Pancreas (tissue), 10 donors: Measurements from ENCODE around the gene C14orf119. TPM values are rescaled to one million over a fixed set of nuclear protein-coding genes. Genes with fewer than 3 reads are reported as not detected.

ENCODE experiments used
- ATAC-seq, 4 donors: fragments of 200-7000 bp; cut with Tn5 transposase; one replicate each; pipeline versions ENCODE4 v1.8.0 to v1.9.1; 2020; ENCODE audit warnings: mild to moderate bottlenecking in 4 of 4, moderate library complexity in 4 of 4
- DNase-seq, 6 donors: peaks; one replicate each; pipeline ENCODE4 v3.0.0-alpha.2; 2020
- FAIRE-seq: peaks from 2 replicates; lab custom pipeline; 2012; peaks lifted over from hg19 to GRCh38; lab: Jason Lieb, UNC
- H3K27ac ChIP-seq, 4 donors: fragments of 200-600 bp; sonication (generic); 1 replicate in 3 of 4; 2 replicates in 1 of 4; pipeline versions ENCODE4 v1.5.0 to v1.8.0; 2020
- H3K27me3 ChIP-seq, 4 donors: fragments of 200-600 bp; one replicate each; pipeline ENCODE4 v1.8.0; 2021
- H3K36me3 ChIP-seq, 3 donors: fragments of 200-600 bp; sonication (generic) in 1 of 3; one replicate each; pipeline versions ENCODE4 v1.5.0 to v1.8.0; 2020 to 2021
- H3K4me1 ChIP-seq, 3 donors: fragments of 200-600 bp; one replicate each; pipeline ENCODE4 v1.8.0; 2021
- H3K4me3 ChIP-seq, 4 donors: fragments of 200-600 bp; sonication (generic) in 2 of 4; one replicate each; pipeline versions ENCODE4 v1.5.0 to v1.8.0; 2020 to 2021
- H3K9me3 ChIP-seq, 4 donors: fragments of 200-600 bp; one replicate each; pipeline ENCODE4 v1.8.0; 2021
- WGBS, 2 donors: extraction: QIAGEN DNeasy Blood & Tissue Kit; methylation state at CpG; one replicate each; pipeline ENCODE4 v1.1.7; 2013; 5-methylcytosine and 5-hydroxymethylcytosine counted together
- intact Hi-C, 3 donors: fragments of 100-400 bp; cut with DNase I; formaldehyde crosslinking; loops; one replicate each; pipeline versions ENCODE4 v1.11.1 to v1.14.2; 2022
- polyA plus RNA-seq, 2 donors: library from polyadenylated mRNA; stranded (reverse); fragments of 200-250 nt; gene quantifications; one replicate each; pipeline ENCODE4 v1.2.3, GENCODE V29; 2013
- total RNA-seq, 6 donors: library from RNA; stranded (reverse); fragmentation: NEBNext Ultra II Directional in 4 of 6; extraction: Animal tissue kit (Norgen Biotek cat#: 25700) in 4 of 6; gene quantifications; one replicate each; pipeline versions ENCODE4 v1.2.1 to v1.2.4, GENCODE V29; 2021 to 2023
- TF ChIP-seq, protein P1 (sequence below), 4 donors: fragments of 200-600 bp; sonication (generic) in 3 of 4; IDR thresholded peaks; one replicate each; pipeline versions ENCODE4 v1.5.0 to v1.8.0; 2021; ENCODE audit warnings: antibody characterized with exemption in 4 of 4
- donor health status: healthy with polysubstance abuse.
- donor health status: DM: no; HTN: no; CAD: no; lungs with moderate emphysema.
- donor health status: DM: no; HTN: no; CAD: no.
- donor health status: control.
- donor health status: control.
- donor health status: Bipolar disorder and iron deficiency.
- donor health status: DM: yes; HTN: yes; CAD: no.
- donor health status: DM: no; HTN: no; CAD: no.
- donor health status: DM: no; HTN: no; CAD: no.
- donor health status: DM: yes; HTN: yes; CAD: no.

C14orf119 gene
- total and polyA plus RNA-seq, 8 donors: 7.5 to 22.7 (median 13.6) TPM

DNA sequence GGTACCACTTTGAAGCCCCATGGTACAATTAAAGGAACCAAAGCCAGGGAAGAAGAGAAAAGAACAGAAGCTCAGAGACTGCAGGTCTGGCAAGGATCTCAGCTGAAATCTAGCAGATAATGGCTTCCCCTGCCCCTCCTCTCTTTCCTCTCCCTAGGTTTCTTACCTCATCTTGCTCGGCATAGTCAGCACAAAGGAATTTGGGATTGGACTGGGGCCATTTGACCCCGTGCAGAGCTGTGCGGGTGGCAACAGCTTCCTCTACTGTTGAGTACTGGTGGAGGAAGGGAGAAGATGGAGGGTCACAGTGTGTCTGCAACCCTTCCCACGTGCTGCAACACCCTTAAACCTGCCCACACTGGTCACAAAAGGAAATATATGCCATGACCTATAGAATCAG is 33.3 kb upstream of the C14orf119 start:
- TF ChIP-seq, protein P1, sequence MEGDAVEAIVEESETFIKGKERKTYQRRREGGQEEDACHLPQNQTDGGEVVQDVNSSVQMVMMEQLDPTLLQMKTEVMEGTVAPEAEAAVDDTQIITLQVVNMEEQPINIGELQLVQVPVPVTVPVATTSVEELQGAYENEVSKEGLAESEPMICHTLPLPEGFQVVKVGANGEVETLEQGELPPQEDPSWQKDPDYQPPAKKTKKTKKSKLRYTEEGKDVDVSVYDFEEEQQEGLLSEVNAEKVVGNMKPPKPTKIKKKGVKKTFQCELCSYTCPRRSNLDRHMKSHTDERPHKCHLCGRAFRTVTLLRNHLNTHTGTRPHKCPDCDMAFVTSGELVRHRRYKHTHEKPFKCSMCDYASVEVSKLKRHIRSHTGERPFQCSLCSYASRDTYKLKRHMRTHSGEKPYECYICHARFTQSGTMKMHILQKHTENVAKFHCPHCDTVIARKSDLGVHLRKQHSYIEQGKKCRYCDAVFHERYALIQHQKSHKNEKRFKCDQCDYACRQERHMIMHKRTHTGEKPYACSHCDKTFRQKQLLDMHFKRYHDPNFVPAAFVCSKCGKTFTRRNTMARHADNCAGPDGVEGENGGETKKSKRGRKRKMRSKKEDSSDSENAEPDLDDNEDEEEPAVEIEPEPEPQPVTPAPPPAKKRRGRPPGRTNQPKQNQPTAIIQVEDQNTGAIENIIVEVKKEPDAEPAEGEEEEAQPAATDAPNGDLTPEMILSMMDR (IDR thresholded peaks at IDR 0.05): no peak
- Histone ChIP-seq H3K4me1 (peaks cover 0 to 9% (median 3%) of the 10 kb centered on the region in 3 donors), H3K9me3 (no peaks in the 10 kb centered on the region), H3K27me3 (no peaks in the 10 kb centered on the region), H3K4me3 (no peak overlapping the region), H3K36me3 (peaks cover 13 to 57% (median 49%) of the 10 kb centered on the region in 3 donors), H3K27ac (peak overlapping the region; percentile 46 to 67 (median 58))
- intact Hi-C loops: no loop called here
- ATAC-seq: peak; percentile 38 to 47 (median 41)
- DNase-seq: peak in 4 of 6 donors; percentile 62 to 75 (median 68)
- 44 to 49% methylated on average over 4 of the region's 4 CpGs for WGBS, 2 donors
- no peak for FAIRE-seq

DNA sequence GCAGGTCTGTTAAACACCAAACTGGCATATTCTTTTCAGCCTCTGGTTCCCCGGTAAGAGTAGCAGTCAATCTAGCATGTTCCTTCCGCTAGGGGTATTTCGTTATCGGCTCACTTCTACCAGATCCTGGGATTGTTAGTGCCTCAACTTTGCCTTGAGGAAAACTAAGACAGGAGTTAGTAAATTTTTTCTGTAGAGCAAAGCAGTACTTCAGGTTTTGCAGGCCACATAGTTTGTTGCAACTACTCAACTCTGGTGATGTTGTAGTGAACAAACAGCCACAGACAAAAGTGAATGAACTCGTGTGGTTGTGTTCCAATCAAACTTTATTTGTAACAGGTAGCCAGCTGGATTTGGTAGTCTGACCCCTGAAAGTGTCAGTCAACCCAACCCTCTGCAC is 31.7 kb upstream of the C14orf119 start:
- Histone ChIP-seq H3K27me3 (no peaks in the 10 kb centered on the region), H3K27ac (no peak overlapping the region), H3K4me1 (peaks cover 0 to 7% (median 3%) of the 10 kb centered on the region in 3 donors), H3K36me3 (peaks cover 13 to 70% (median 60%) of the 10 kb centered on the region in 3 donors), H3K4me3 (no peak overlapping the region), H3K9me3 (no peaks in the 10 kb centered on the region)
- TF ChIP-seq, protein P1 (IDR thresholded peaks at IDR 0.05): no peak
- intact Hi-C loops: no loop called here
- ATAC-seq: no peak
- WGBS, 2 donors: 85 to 86% methylated on average over 5 of the region's 5 CpGs
- FAIRE-seq: no peak
- DNase-seq: no peak

DNA sequence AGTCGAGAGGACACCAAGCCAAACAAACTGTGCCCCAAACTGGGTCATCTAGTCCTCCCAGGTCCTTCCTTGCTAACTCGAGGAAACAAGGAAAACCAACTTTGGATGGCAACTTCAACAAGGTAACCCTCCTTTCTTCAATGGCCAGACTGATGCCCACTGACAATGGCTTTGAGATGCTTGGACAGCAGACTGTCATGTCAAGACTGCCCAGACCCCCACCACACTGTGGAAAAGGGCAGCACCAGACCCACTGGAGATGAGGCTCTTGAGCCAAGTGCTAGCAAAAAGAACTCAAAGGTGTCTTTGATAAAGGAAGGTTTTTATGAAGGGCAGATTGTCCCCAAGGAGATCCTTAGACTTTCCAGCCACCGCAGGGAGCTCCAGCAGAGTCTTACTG is 28.9 kb upstream of the C14orf119 start:
- ATAC-seq: no peak
- H3K27ac ChIP-seq: no peak overlapping the region
- TF ChIP-seq, protein P1 (IDR thresholded peaks at IDR 0.05): no peak
- no peak for FAIRE-seq
- H3K4me1 ChIP-seq: peaks cover 0 to 18% (median 7%) of the 10 kb centered on the region in 3 donors
- H3K36me3 ChIP-seq: peaks cover 8 to 57% (median 41%) of the 10 kb centered on the region in 3 donors
- no peaks in the 10 kb centered on the region for H3K9me3 ChIP-seq
- DNase-seq: peak in 1 of 6 donors; percentile 7
- H3K27me3 ChIP-seq: no peaks in the 10 kb centered on the region
- 81 to 87% methylated on average over 3 of the region's 3 CpGs for WGBS, 2 donors
- no peak overlapping the region for H3K4me3 ChIP-seq
- intact Hi-C loops: loop anchor here in 1 of 3 donors (5.0 kb wide), 1 partner anchor 46 kb away; no protein-coding TSS in a partner anchor

DNA sequence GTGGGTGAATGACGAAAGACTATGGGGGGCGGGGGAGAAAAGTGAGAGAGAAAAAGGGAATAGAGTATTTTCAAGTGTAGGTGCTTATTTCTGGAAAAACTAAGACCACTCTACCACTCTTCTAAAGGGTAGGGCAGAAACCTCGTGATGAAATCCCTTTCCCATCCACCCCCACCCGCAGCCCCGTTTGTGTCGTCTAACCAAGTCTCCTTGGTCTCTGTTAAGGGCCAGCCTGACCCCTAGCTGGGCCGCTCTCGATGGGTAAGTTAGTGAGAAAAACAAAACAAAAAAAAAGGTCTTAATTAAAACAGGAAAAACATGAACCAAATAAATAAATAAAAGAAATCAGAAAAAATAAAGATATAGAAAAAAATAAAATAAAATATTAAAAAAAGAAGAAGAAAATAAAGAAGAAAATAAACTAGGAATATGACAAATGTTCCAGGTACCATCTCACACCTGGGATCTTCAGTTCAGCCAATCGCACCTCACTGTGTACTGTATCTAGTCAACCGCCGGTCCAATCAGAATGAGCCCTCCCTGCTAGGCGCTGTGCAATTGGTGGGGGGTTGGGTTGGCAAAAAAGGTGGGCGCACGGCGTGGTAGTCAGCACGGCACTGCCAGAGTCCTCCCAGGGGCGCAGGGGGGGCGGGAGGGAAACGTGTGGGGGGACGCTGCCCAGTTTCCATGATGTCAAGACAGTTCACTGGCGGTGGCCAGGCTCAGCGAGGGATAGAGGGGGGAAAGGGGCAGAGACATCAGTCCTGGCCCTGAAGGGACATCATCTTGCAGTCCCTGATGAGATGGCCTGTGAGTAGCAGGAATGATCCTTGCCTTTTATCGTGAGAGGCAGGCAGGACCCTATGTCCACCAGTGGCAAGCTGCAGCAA is 28.2 kb upstream of the C14orf119 start:
- intact Hi-C loops: loop anchor here in 1 of 3 donors (5.0 kb wide), 1 partner anchor 45 kb away; no protein-coding TSS in a partner anchor
- H3K27ac ChIP-seq: no peak overlapping the region
- no peak overlapping the region for H3K4me3 ChIP-seq
- FAIRE-seq (no peak), ATAC-seq (no peak), DNase-seq (peak in 1 of 6 donors; percentile 15)
- H3K27me3 ChIP-seq: no peaks in the 10 kb centered on the region
- TF ChIP-seq, protein P1 (IDR thresholded peaks at IDR 0.05): no peak
- WGBS, 2 donors: 85 to 88% methylated on average over 20 to 23 of the region's 23 CpGs
- H3K36me3 ChIP-seq: peaks cover 8 to 55% (median 40%) of the 10 kb centered on the region in 3 donors
- H3K4me1 ChIP-seq: peaks cover 5 to 21% (median 12%) of the 10 kb centered on the region in 3 donors
- H3K9me3 ChIP-seq: no peaks in the 10 kb centered on the region
